ENCODE measurements around the gene ULBP1. TPM values are rescaled to one million over a fixed set of nuclear protein-coding genes. Genes with fewer than 3 reads are reported as not detected.
A peak's percentile ranks its signal among the peaks of the same experiment; 100 is the strongest.
"Not testable (repeated sequence)": the region's sequence is repeated elsewhere in the genome, so short reads cannot be mapped to it uniquely, and the experiment has no call there.

The ULBP1 gene
- total and polyA plus RNA-seq, 2 donors from 2014 or later, result 0.47 to 0.72 TPM

DNA sequence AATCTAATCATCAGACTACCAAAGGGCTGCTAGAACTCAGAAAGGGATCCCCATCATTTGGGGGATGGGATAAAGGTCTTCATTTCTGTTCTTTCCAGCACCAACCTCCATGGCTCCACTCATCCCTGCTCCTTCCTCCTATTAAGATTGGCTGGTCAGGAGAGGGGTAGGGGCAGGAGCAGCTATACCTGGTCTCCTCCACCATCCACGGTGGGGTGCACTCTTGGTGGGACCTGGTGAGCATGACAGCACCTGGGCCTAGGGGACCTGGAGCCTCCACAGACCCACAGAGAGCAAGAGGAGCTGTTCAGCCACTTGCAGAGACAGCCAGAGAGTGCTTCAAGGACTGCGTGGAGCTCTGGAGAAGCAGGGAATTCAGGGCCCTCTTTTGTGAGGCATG, 28.1 kb upstream of the ULBP1 start:
- Histone ChIP-seq H3K27ac (ENCODE audit: low read depth in 2 of 2, low read length in 2 of 2) (no peak overlapping the region), H3K4me3 (ENCODE audit: low read length in 3 of 3) (no peak overlapping the region), H3K9ac (ENCODE audit: low read length in 3 of 3) (no peak overlapping the region), H3K36me3 (ENCODE audit: control insufficient read depth in 2 of 3, insufficient read depth in 3 of 3, low read length in 3 of 3) (no peaks in the 10 kb centered on the region), H3K27me3 (ENCODE audit: control insufficient read depth, insufficient read depth, low read length) (peaks cover 54% of the 10 kb centered on the region), H3K4me1 (ENCODE audit: control insufficient read depth in 2 of 3, insufficient read depth in 2 of 3, low read depth in 1 of 3, low read length in 3 of 3) (peaks cover 0 to 9% (median 3%) of the 10 kb centered on the region in 3 donors), H3K9me3 (ENCODE audit: control insufficient read depth in 2 of 3, insufficient read depth in 1 of 3, low read length in 3 of 3) (no peaks in the 10 kb centered on the region)
- FAIRE-seq (no peak), DNase-seq (peak in 1 of 5 donors; percentile 30)
- intact Hi-C loops (cut with DNase I), result loop anchor here (5.0 kb wide), 1 partner anchor 72 kb away; no protein-coding TSS in a partner anchor
- TF ChIP-seq, protein P1, sequence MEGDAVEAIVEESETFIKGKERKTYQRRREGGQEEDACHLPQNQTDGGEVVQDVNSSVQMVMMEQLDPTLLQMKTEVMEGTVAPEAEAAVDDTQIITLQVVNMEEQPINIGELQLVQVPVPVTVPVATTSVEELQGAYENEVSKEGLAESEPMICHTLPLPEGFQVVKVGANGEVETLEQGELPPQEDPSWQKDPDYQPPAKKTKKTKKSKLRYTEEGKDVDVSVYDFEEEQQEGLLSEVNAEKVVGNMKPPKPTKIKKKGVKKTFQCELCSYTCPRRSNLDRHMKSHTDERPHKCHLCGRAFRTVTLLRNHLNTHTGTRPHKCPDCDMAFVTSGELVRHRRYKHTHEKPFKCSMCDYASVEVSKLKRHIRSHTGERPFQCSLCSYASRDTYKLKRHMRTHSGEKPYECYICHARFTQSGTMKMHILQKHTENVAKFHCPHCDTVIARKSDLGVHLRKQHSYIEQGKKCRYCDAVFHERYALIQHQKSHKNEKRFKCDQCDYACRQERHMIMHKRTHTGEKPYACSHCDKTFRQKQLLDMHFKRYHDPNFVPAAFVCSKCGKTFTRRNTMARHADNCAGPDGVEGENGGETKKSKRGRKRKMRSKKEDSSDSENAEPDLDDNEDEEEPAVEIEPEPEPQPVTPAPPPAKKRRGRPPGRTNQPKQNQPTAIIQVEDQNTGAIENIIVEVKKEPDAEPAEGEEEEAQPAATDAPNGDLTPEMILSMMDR (IDR thresholded peaks at IDR 0.05; ENCODE audit: borderline replicate concordance, extremely low read depth, insufficient read depth), result no peak

DNA sequence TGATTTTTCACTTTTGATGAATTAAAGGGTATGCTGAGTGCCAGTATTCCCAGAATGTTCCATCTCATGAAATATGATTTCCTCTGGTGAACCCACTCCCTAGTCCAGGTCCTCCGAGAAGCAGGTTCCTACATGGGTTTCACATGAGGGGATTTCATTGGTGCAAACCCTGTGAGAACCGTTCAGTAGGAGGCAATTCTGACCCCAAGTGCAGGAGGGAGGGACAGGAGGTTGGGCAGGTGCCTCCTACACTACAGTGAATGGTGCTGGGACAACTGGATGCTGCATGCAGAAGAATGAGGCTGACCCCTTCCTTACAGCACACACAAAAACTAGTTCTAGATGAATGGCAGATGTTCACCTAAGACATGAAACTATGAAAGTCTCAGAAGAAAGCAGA, 27.0 kb upstream of the ULBP1 start:
- TF ChIP-seq, protein P1 (IDR thresholded peaks at IDR 0.05; ENCODE audit: borderline replicate concordance, extremely low read depth, insufficient read depth), result no peak
- DNase-seq, result peak in 1 of 5 donors; percentile 2
- Histone ChIP-seq H3K4me1 (ENCODE audit: control insufficient read depth in 2 of 3, insufficient read depth in 2 of 3, low read depth in 1 of 3, low read length in 3 of 3) (peaks cover 0 to 9% (median 3%) of the 10 kb centered on the region in 3 donors), H3K36me3 (ENCODE audit: control insufficient read depth in 2 of 3, insufficient read depth in 3 of 3, low read length in 3 of 3) (no peaks in the 10 kb centered on the region), H3K27ac (ENCODE audit: low read depth in 2 of 2, low read length in 2 of 2) (no peak overlapping the region), H3K27me3 (ENCODE audit: control insufficient read depth, insufficient read depth, low read length) (peaks cover 59% of the 10 kb centered on the region), H3K9me3 (ENCODE audit: control insufficient read depth in 2 of 3, insufficient read depth in 1 of 3, low read length in 3 of 3) (no peaks in the 10 kb centered on the region), H3K9ac (ENCODE audit: low read length in 3 of 3) (no peak overlapping the region), H3K4me3 (ENCODE audit: low read length in 3 of 3) (no peak overlapping the region)
- FAIRE-seq, result no peak
- intact Hi-C loops (cut with DNase I), result loop anchor here (5.0 kb wide), 1 partner anchor 71 kb away; no protein-coding TSS in a partner anchor

DNA sequence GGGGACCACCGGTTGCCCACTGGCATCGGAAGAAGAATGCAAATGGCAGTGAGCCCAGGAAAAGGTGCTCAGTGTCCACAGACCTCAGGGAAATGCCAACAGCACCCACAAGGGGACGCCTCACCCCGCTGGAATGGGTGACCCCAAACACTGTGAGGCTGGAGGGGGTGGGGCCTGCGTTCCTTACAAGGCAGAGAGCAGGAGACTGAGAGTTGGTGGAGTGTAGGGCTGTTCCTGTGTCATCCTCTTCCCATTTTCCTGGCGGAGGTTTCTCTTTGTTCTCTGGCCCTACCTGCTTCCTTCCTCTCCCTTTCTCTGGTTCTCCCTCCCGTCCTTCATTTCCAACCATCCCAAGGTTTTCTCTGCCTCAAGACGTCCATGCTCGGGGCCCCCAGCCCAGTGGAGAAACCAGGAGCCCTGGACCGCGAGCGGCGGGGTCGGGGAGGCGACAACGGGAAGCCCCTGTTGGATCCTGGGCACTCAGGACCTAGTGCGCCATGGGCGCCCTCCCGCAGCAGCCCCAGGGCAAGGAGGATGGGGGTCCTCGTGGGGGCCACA, 25.7 kb upstream of the ULBP1 start:
- not testable (repeated sequence) for H3K36me3 ChIP-seq (ENCODE audit: control insufficient read depth in 2 of 3, insufficient read depth in 3 of 3, low read length in 3 of 3); H3K4me1 ChIP-seq (ENCODE audit: control insufficient read depth in 2 of 3, insufficient read depth in 2 of 3, low read depth in 1 of 3, low read length in 3 of 3); H3K9me3 ChIP-seq (ENCODE audit: control insufficient read depth in 2 of 3, insufficient read depth in 1 of 3, low read length in 3 of 3); H3K9ac ChIP-seq (ENCODE audit: low read length in 3 of 3); FAIRE-seq; H3K27ac ChIP-seq (ENCODE audit: low read depth in 2 of 2, low read length in 2 of 2)
- intact Hi-C loops (cut with DNase I), result loop anchor here (5.0 kb wide), 1 partner anchor 69 kb away; no protein-coding TSS in a partner anchor
- Histone ChIP-seq H3K27me3 (ENCODE audit: control insufficient read depth, insufficient read depth, low read length) (peaks cover 63% of the 10 kb centered on the region), H3K4me3 (ENCODE audit: low read length in 3 of 3) (peak overlapping the region in 2 of 3 donors; percentile 35 to 60)
- peak in 1 of 5 donors; percentile 25 for DNase-seq

DNA sequence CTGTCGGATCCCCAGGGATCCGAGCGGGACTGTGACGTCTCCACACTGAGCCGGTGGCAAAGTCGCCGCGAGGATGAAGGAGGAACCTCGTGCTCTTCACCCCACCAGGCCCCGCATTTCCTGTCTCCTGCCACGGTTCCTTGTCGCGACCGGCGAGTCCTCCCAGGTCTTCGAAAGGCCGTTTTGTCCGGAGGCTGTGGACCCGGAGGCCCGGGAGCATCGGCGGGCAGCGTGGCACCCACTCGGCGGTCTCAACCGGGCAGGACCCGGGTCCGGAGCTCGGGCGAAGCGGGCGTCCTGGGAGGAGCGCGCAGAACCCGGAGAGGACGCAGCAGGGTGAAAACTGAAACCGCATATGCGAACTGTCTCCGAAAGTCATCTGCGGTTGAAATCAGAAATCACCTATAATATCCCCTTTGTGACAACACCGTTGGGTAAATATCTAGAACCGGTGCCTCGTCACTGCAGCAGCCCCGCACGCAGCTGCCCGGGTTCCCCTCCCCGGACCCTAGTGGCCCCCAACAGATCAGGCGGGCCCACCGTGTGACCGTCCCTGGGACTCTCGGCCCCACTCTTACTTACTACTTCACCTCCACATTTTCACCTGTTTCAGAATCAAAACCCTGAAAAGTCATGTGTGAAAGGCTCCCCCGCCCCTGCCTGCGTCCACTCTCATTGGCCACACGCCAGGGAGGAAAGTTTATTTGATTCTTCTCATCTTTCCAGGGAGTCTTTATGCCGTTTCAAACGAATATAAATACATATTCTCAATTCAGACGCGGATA, 25.0 kb upstream of the ULBP1 start:
- Histone ChIP-seq H3K9ac (ENCODE audit: low read length in 3 of 3) (no peak overlapping the region), H3K4me3 (ENCODE audit: low read length in 3 of 3) (peak overlapping the region in 2 of 3 donors; percentile 35 to 60), H3K36me3 (ENCODE audit: control insufficient read depth in 2 of 3, insufficient read depth in 3 of 3, low read length in 3 of 3) (no peaks in the 10 kb centered on the region), H3K9me3 (ENCODE audit: control insufficient read depth in 2 of 3, insufficient read depth in 1 of 3, low read length in 3 of 3) (no peaks in the 10 kb centered on the region), H3K27ac (ENCODE audit: low read depth in 2 of 2, low read length in 2 of 2) (no peak overlapping the region), H3K27me3 (ENCODE audit: control insufficient read depth, insufficient read depth, low read length) (peaks cover 64% of the 10 kb centered on the region), H3K4me1 (ENCODE audit: control insufficient read depth in 2 of 3, insufficient read depth in 2 of 3, low read depth in 1 of 3, low read length in 3 of 3) (peaks cover 0 to 9% (median 3%) of the 10 kb centered on the region in 3 donors)
- no peak for FAIRE-seq
- peak in 4 of 5 donors; percentile 23 to 72 (median 31) for DNase-seq
- TF ChIP-seq, protein P1 (IDR thresholded peaks at IDR 0.05; ENCODE audit: borderline replicate concordance, extremely low read depth, insufficient read depth), result no peak
- intact Hi-C loops (cut with DNase I), result loop anchor here (5.0 kb wide), 1 partner anchor 69 kb away; no protein-coding TSS in a partner anchor
